Endothelial cell (in vitro differentiated cells): ENCODE measurements around the gene MEIS1. TPM values are rescaled to one million over a fixed set of nuclear protein-coding genes. Genes with fewer than 3 reads are reported as not detected.

Source experiments
- DNase-seq: peaks from one replicate; pipeline ENCODE4 v3.0.0; 2021; ENCODE audit warnings: low spot score
- H3K27ac Mint-ChIP-seq: one replicate; pipeline ENCODE4 v1.8.0; 2021; ENCODE audit warnings: mixed read lengths, inconsistent platforms; ENCODE audit not compliant: unreplicated experiment
- H3K27me3 Mint-ChIP-seq: one replicate; pipeline ENCODE4 v1.8.0; 2021; ENCODE audit warnings: mild to moderate bottlenecking, moderate library complexity, mixed read lengths, inconsistent platforms; ENCODE audit not compliant: unreplicated experiment
- H3K36me3 Mint-ChIP-seq: one replicate; pipeline ENCODE4 v1.8.0; 2021; ENCODE audit warnings: mild to moderate bottlenecking, low read depth, mixed read lengths, inconsistent platforms; ENCODE audit not compliant: unreplicated experiment
- H3K4me1 Mint-ChIP-seq: one replicate; pipeline ENCODE4 v1.8.0; 2021; ENCODE audit warnings: mild to moderate bottlenecking, mixed read lengths, inconsistent platforms; ENCODE audit not compliant: unreplicated experiment
- H3K4me3 Mint-ChIP-seq: one replicate; pipeline ENCODE4 v1.8.0; 2021; ENCODE audit warnings: mild to moderate bottlenecking, mixed read lengths, inconsistent platforms; ENCODE audit not compliant: unreplicated experiment
- H3K9me3 Mint-ChIP-seq: one replicate; pipeline ENCODE4 v1.8.0; 2021; ENCODE audit warnings: mixed read lengths, inconsistent platforms; ENCODE audit not compliant: unreplicated experiment
- CTCF ChIP-seq: fragments of 200-600 bp; sonication (generic); IDR thresholded peaks from one replicate; pipeline ENCODE4 v1.5.0; 2021; ENCODE audit warnings: antibody characterized with exemption; ENCODE audit not compliant: unreplicated experiment
- total RNA-seq: library from RNA; stranded (reverse); fragmentation: NEBNext Ultra II Directional; extraction: Animal tissue kit (Norgen Biotek cat#: 25700); gene quantifications from one replicate; pipeline ENCODE4 v1.2.1, GENCODE V29; 2021; ENCODE audit not compliant: unreplicated experiment

The MEIS1 gene
- total RNA-seq, 1 donor from 2014 or later = 13.3 TPM

- Mint-ChIP-seq H3K27ac (peak overlapping the region; percentile 96), H3K9me3 (no peaks in the 10 kb centered on the region), H3K4me3 (no peak overlapping the region), H3K36me3 (no peaks in the 10 kb centered on the region), H3K27me3 (no peaks in the 10 kb centered on the region), H3K4me1 (peaks cover 16% of the 10 kb centered on the region)
- DNase-seq = no peak
- no peak for TF ChIP-seq CTCF
Measured at GRCh38 chr2:66561645-66562303, 126.8 kb downstream of the MEIS1 start.

- Mint-ChIP-seq H3K4me1 (peaks cover 16% of the 10 kb centered on the region), H3K4me3 (no peak overlapping the region), H3K9me3 (no peaks in the 10 kb centered on the region), H3K27ac (peak overlapping the region; percentile 96), H3K36me3 (no peaks in the 10 kb centered on the region), H3K27me3 (no peaks in the 10 kb centered on the region)
- no peak for DNase-seq
- no peak for TF ChIP-seq CTCF
Measured at GRCh38 chr2:66562304-66562685, 127.4 kb downstream of the MEIS1 start.

GRCh38 chr2:66563473-66563872 lies 128.5 kb downstream of the MEIS1 start:
- TF ChIP-seq CTCF = no peak
- Mint-ChIP-seq H3K4me3 (no peak overlapping the region), H3K27me3 (no peaks in the 10 kb centered on the region), H3K9me3 (no peaks in the 10 kb centered on the region), H3K27ac (no peak overlapping the region), H3K36me3 (no peaks in the 10 kb centered on the region), H3K4me1 (peaks cover 16% of the 10 kb centered on the region)
- no peak for DNase-seq

- H3K27ac Mint-ChIP-seq = no peak overlapping the region
- peaks cover 24% of the 10 kb centered on the region for H3K4me1 Mint-ChIP-seq
- H3K9me3 Mint-ChIP-seq = no peaks in the 10 kb centered on the region
- H3K36me3 Mint-ChIP-seq = no peaks in the 10 kb centered on the region
- DNase-seq = no peak
- no peak for TF ChIP-seq CTCF
- H3K27me3 Mint-ChIP-seq = peaks cover 1% of the 10 kb centered on the region
- H3K4me3 Mint-ChIP-seq = no peak overlapping the region
Measured at GRCh38 chr2:66565291-66565690, 130.4 kb downstream of the MEIS1 start.

GRCh38 chr2:66566726-66567399 lies 131.9 kb downstream of the MEIS1 start:
- no peaks in the 10 kb centered on the region for H3K9me3 Mint-ChIP-seq
- peaks cover 20% of the 10 kb centered on the region for H3K4me1 Mint-ChIP-seq
- DNase-seq = no peak
- H3K27ac Mint-ChIP-seq = no peak overlapping the region
- H3K27me3 Mint-ChIP-seq = peaks cover 1% of the 10 kb centered on the region
- H3K36me3 Mint-ChIP-seq = no peaks in the 10 kb centered on the region
- TF ChIP-seq CTCF = no peak
- no peak overlapping the region for H3K4me3 Mint-ChIP-seq
